ENCODE measurements around the gene KRTAP10-4. TPM values are rescaled to one million over a fixed set of nuclear protein-coding genes. Genes with fewer than 3 reads are reported as not detected.

Gene KRTAP10-4
- polyA plus RNA-seq, 4 donors = not detected

GRCh38 chr21:44612669-44613229 lies 39.2 kb downstream of the KRTAP10-4 start:
- no peak for DNase-seq (ENCODE audit: low read depth in 4 of 4, low spot score in 3 of 4)

GRCh38 chr21:44613386-44614155 lies 40.0 kb downstream of the KRTAP10-4 start:
- DNase-seq (ENCODE audit: low read depth in 4 of 4, low spot score in 3 of 4) = no peak

- DNase-seq (ENCODE audit: low read depth in 4 of 4, low spot score in 3 of 4) = no peak
These were observed 40.7 kb downstream of the KRTAP10-4 start for GRCh38 chr21:44614161-44614631.

GRCh38 chr21:44614961-44615391 lies 41.4 kb downstream of the KRTAP10-4 start:
- no peak for DNase-seq (ENCODE audit: low read depth in 4 of 4, low spot score in 3 of 4)

- DNase-seq (ENCODE audit: low read depth in 4 of 4, low spot score in 3 of 4) = no peak
These were observed 41.9 kb downstream of the KRTAP10-4 start for GRCh38 chr21:44615466-44615865.

- no peak for DNase-seq (ENCODE audit: low read depth in 4 of 4, low spot score in 3 of 4)
These were observed 42.5 kb downstream of the KRTAP10-4 start for GRCh38 chr21:44615911-44616590.

- no peak for DNase-seq (ENCODE audit: low read depth in 4 of 4, low spot score in 3 of 4)
These were observed 43.0 kb downstream of the KRTAP10-4 start for GRCh38 chr21:44616591-44616926.

- no peak for DNase-seq (ENCODE audit: low read depth in 4 of 4, low spot score in 3 of 4)
These were observed 43.6 kb downstream of the KRTAP10-4 start for GRCh38 chr21:44617071-44617501.

- DNase-seq (ENCODE audit: low read depth in 4 of 4, low spot score in 3 of 4) = no peak
These were observed 45.0 kb downstream of the KRTAP10-4 start for GRCh38 chr21:44618504-44618903.

GRCh38 chr21:44618909-44619308 lies 45.4 kb downstream of the KRTAP10-4 start:
- DNase-seq (ENCODE audit: low read depth in 4 of 4, low spot score in 3 of 4) = no peak

- no peak for DNase-seq (ENCODE audit: low read depth in 4 of 4, low spot score in 3 of 4)
These were observed 46.4 kb downstream of the KRTAP10-4 start for GRCh38 chr21:44619886-44620285.

- DNase-seq (ENCODE audit: low read depth in 4 of 4, low spot score in 3 of 4) = no peak
These were observed 50.0 kb downstream of the KRTAP10-4 start for GRCh38 chr21:44623575-44623974.

Other genes with a start within 250 kb of the KRTAP10-4 start
- gene CFAP410, start 234.3 kb upstream of the KRTAP10-4 start, polyA plus RNA-seq (ENCODE audit: insufficient read length in 4 of 4) = 10 to 100 TPM; 20.7 to 36.2 (median 22.2) TPM
- 1 to 10 TPM in 1 of 4 donors, under 1 TPM in 3; 0.55 to 1.5 (median 0.77) TPM for gene TRPM2, start 220.1 kb upstream of the KRTAP10-4 start, polyA plus RNA-seq (ENCODE audit: insufficient read length in 4 of 4)
- 1 to 10 TPM; 4.3 to 5.4 (median 4.9) TPM for gene LRRC3, start 118.2 kb upstream of the KRTAP10-4 start, polyA plus RNA-seq (ENCODE audit: insufficient read length in 4 of 4)
- not detected for gene KRTAP10-1, start 33.5 kb upstream of the KRTAP10-4 start, polyA plus RNA-seq (ENCODE audit: insufficient read length in 4 of 4)
- gene KRTAP10-2, start 22.2 kb upstream of the KRTAP10-4 start, polyA plus RNA-seq (ENCODE audit: insufficient read length in 4 of 4) = under 1 TPM in 1 of 4 donors, not detected in 3; 0.05 TPM
- not detected for gene KRTAP10-3, start 14.9 kb upstream of the KRTAP10-4 start, polyA plus RNA-seq (ENCODE audit: insufficient read length in 4 of 4)
- gene KRTAP10-5, start 6.9 kb downstream of the KRTAP10-4 start, polyA plus RNA-seq (ENCODE audit: insufficient read length in 4 of 4) = not detected
- not detected for gene KRTAP10-6, start 18.8 kb downstream of the KRTAP10-4 start, polyA plus RNA-seq (ENCODE audit: insufficient read length in 4 of 4)
- gene KRTAP10-7, start 26.9 kb downstream of the KRTAP10-4 start, polyA plus RNA-seq (ENCODE audit: insufficient read length in 4 of 4) = not detected
- not detected for gene KRTAP10-8, start 38.4 kb downstream of the KRTAP10-4 start, polyA plus RNA-seq (ENCODE audit: insufficient read length in 4 of 4)
- not detected for gene KRTAP10-9, start 53.4 kb downstream of the KRTAP10-4 start, polyA plus RNA-seq (ENCODE audit: insufficient read length in 4 of 4)
- not detected for gene KRTAP10-10, start 63.6 kb downstream of the KRTAP10-4 start, polyA plus RNA-seq (ENCODE audit: insufficient read length in 4 of 4)
- gene KRTAP10-11, start 72.7 kb downstream of the KRTAP10-4 start, polyA plus RNA-seq (ENCODE audit: insufficient read length in 4 of 4) = not detected
- not detected for gene KRTAP12-4, start 80.9 kb downstream of the KRTAP10-4 start, polyA plus RNA-seq (ENCODE audit: insufficient read length in 4 of 4)
- not detected for gene KRTAP12-3, start 84.2 kb downstream of the KRTAP10-4 start, polyA plus RNA-seq (ENCODE audit: insufficient read length in 4 of 4)
- not detected for gene KRTAP12-2, start 93.2 kb downstream of the KRTAP10-4 start, polyA plus RNA-seq (ENCODE audit: insufficient read length in 4 of 4)
- not detected for gene KRTAP12-1, start 108.4 kb downstream of the KRTAP10-4 start, polyA plus RNA-seq (ENCODE audit: insufficient read length in 4 of 4)
- gene KRTAP10-12, start 123.4 kb downstream of the KRTAP10-4 start, polyA plus RNA-seq (ENCODE audit: insufficient read length in 4 of 4) = not detected
- gene TSPEAR, start 137.8 kb downstream of the KRTAP10-4 start, polyA plus RNA-seq (ENCODE audit: insufficient read length in 4 of 4) = 1 to 10 TPM in 1 of 4 donors, under 1 TPM in 3; 0.60 to 1.2 (median 0.82) TPM
- gene UBE2G2, start 228.1 kb downstream of the KRTAP10-4 start, polyA plus RNA-seq (ENCODE audit: insufficient read length in 4 of 4) = 10 to 100 TPM; 76.2 to 97.8 (median 84.2) TPM
- 100 to 1,000 TPM; 112 to 128 (median 121) TPM for gene SUMO3, start 244.3 kb downstream of the KRTAP10-4 start, polyA plus RNA-seq (ENCODE audit: insufficient read length in 4 of 4)

Data from right renal pelvis (tissue), 4 donors.